Glutamatergic neuron (in vitro differentiated cells): Measurements from ENCODE around the gene UBC. TPM values are rescaled to one million over a fixed set of nuclear protein-coding genes. Genes with fewer than 3 reads are reported as not detected.

Experiments used
- DNase-seq: peaks from one replicate; pipeline ENCODE4 v3.0.0; 2022
- H3K27ac Mint-ChIP-seq: one replicate; pipeline ENCODE4 v1.8.0; 2020; ENCODE audit warnings: mild to moderate bottlenecking, mixed read lengths, inconsistent platforms; ENCODE audit not compliant: unreplicated experiment
- H3K27me3 Mint-ChIP-seq: one replicate; pipeline ENCODE4 v1.8.0; 2020; ENCODE audit warnings: mild to moderate bottlenecking, moderate library complexity, mixed read lengths, inconsistent platforms; ENCODE audit not compliant: unreplicated experiment
- H3K36me3 Mint-ChIP-seq: one replicate; pipeline ENCODE4 v1.8.0; 2020; ENCODE audit warnings: mild to moderate bottlenecking, mixed read lengths, inconsistent platforms; ENCODE audit not compliant: unreplicated experiment
- H3K4me1 Mint-ChIP-seq: one replicate; pipeline ENCODE4 v1.8.0; 2020; ENCODE audit warnings: mild to moderate bottlenecking, low read depth, mixed read lengths, inconsistent platforms; ENCODE audit not compliant: unreplicated experiment
- H3K4me3 Mint-ChIP-seq: one replicate; pipeline ENCODE4 v1.8.0; 2020; ENCODE audit warnings: mild to moderate bottlenecking, mixed read lengths, inconsistent platforms; ENCODE audit not compliant: unreplicated experiment
- H3K9me3 Mint-ChIP-seq: one replicate; pipeline ENCODE4 v1.8.0; 2020; ENCODE audit warnings: mild to moderate bottlenecking, moderate library complexity, mixed read lengths, inconsistent platforms; ENCODE audit not compliant: unreplicated experiment
- total RNA-seq: library from RNA; stranded (reverse); fragmentation: NEBNext Ultra II Directional; extraction: Animal tissue kit (Norgen Biotek cat#: 25700); gene quantifications from one replicate; pipeline ENCODE4 v1.2.1, GENCODE V29; 2021; ENCODE audit not compliant: unreplicated experiment
- TF ChIP-seq, protein P1 (sequence below): fragments of 200-600 bp; sonication (generic); IDR thresholded peaks from one replicate; pipeline ENCODE4 v1.5.0; 2021; ENCODE audit not compliant: partially characterized antibody, unreplicated experiment

UBC gene
- total RNA-seq, 1 donor from 2014 or later, result 966 TPM

DNA sequence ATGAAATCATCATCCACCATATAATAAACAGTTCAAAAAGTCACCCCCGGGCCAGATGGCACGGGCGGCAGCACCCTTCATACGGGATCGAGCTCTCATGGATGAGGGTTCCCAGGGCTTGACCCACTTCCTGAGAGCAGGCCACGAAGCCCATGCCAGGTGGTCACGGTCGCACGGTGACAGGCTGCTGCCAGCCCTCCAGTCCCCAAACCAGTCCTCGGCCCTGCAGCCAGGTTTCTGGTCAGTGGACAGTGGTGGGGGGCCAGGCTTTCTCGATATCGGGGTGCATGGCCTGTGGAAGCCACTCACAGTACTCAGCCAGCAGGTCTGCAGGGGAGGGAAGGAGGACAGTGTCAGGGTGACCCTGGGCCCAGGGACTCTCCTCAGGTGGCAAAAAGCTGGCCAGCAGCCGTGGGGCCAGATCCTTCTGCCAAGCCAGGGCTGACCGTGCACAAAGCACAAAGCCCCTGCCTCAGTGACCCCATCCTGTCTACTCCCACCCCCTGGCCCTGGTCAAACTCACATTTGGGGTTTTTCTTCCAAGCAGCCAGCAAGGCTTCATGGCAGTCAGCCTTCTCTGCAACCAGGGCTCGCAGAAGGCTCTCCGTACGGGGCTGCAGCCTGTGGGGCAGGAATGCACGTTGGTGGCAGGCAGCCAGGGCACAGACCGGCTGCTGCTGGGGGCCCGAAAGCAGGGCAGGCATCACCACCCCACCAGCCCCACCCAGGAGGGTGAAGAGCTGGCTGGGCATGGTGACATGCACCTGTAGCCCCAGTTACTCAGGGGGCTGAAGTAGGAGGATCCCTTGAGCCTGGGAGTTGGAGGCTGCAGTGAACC is 33.3 kb upstream of the UBC start:
- no peak overlapping the region for H3K27ac Mint-ChIP-seq
- peaks cover 4% of the 10 kb centered on the region for H3K9me3 Mint-ChIP-seq
- H3K27me3 Mint-ChIP-seq, result peaks cover 10% of the 10 kb centered on the region
- peaks cover 3% of the 10 kb centered on the region for H3K4me1 Mint-ChIP-seq
- TF ChIP-seq, protein P1, sequence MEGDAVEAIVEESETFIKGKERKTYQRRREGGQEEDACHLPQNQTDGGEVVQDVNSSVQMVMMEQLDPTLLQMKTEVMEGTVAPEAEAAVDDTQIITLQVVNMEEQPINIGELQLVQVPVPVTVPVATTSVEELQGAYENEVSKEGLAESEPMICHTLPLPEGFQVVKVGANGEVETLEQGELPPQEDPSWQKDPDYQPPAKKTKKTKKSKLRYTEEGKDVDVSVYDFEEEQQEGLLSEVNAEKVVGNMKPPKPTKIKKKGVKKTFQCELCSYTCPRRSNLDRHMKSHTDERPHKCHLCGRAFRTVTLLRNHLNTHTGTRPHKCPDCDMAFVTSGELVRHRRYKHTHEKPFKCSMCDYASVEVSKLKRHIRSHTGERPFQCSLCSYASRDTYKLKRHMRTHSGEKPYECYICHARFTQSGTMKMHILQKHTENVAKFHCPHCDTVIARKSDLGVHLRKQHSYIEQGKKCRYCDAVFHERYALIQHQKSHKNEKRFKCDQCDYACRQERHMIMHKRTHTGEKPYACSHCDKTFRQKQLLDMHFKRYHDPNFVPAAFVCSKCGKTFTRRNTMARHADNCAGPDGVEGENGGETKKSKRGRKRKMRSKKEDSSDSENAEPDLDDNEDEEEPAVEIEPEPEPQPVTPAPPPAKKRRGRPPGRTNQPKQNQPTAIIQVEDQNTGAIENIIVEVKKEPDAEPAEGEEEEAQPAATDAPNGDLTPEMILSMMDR, result no peak
- no peak overlapping the region for H3K4me3 Mint-ChIP-seq
- DNase-seq, result no peak
- H3K36me3 Mint-ChIP-seq, result no peaks in the 10 kb centered on the region

DNA sequence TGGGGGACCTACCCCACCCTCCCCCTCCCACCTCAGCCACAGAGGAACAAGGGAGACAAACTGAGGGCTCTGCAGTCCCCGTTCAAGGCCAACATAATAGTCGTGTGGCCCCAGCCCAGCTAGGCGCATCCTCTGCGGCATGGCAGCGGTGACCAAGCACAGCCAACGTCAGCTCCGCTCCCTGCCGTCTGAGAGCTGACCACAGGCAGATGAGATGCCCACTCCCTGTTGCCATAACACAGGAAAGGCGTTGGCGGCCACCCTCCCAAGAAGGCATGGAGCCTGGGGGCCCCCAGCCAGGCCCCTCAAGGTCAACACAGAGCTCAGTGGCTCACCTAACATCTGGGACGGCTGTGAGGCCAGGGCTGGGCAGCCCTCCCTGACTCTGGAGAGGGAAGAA is 32.6 kb upstream of the UBC start:
- DNase-seq, result no peak
- peaks cover 4% of the 10 kb centered on the region for H3K9me3 Mint-ChIP-seq
- TF ChIP-seq, protein P1, result no peak
- no peaks in the 10 kb centered on the region for H3K36me3 Mint-ChIP-seq
- H3K4me1 Mint-ChIP-seq, result peaks cover 3% of the 10 kb centered on the region
- H3K27ac Mint-ChIP-seq, result no peak overlapping the region
- H3K4me3 Mint-ChIP-seq, result no peak overlapping the region
- peaks cover 10% of the 10 kb centered on the region for H3K27me3 Mint-ChIP-seq

DNA sequence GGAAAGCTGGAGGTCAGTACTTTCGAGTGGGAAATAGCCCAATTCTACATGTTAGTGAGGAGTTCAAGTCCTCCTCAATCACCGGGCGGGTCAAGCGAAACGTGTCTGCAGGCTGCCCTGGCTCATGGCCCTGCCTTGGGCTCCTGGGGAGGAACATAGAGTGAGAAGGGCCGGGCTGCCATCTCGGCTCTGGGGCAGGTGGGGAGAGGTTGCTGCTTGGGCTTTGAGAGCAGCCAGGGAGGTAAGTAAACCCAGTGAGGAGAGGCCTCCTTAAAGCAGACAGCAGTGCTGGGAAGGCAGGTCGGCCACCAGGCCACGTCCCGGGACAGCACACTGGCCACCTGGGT is 32.0 kb upstream of the UBC start:
- no peak for DNase-seq
- Mint-ChIP-seq H3K9me3 (peaks cover 4% of the 10 kb centered on the region), H3K36me3 (no peaks in the 10 kb centered on the region), H3K27me3 (peaks cover 10% of the 10 kb centered on the region), H3K4me1 (peaks cover 3% of the 10 kb centered on the region), H3K27ac (no peak overlapping the region), H3K4me3 (no peak overlapping the region)
- TF ChIP-seq, protein P1, result no peak

DNA sequence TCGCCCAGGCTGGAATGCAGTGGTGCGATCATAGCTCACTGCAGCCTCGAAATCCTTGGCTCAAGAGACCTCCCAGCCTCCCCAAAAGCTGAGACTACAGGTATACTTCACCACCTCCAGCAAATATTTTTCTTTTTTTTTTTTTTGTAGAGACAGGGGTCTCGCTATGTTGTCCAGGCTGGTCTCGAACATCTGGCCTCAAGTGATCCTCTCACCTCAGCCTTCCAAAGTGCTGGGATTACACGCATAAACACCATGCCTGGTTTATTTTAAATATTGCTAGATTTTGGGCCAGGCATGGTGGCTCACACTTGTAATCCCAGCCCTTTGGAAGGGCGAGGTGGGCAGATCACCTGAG is 26.7 kb upstream of the UBC start:
- TF ChIP-seq, protein P1, result no peak
- peaks cover under 1% of the 10 kb centered on the region for H3K4me1 Mint-ChIP-seq
- no peak overlapping the region for H3K4me3 Mint-ChIP-seq
- DNase-seq, result no peak
- peaks cover 2% of the 10 kb centered on the region for H3K9me3 Mint-ChIP-seq
- no peaks in the 10 kb centered on the region for H3K36me3 Mint-ChIP-seq
- H3K27ac Mint-ChIP-seq, result no peak overlapping the region
- H3K27me3 Mint-ChIP-seq, result peaks cover 8% of the 10 kb centered on the region

DNA sequence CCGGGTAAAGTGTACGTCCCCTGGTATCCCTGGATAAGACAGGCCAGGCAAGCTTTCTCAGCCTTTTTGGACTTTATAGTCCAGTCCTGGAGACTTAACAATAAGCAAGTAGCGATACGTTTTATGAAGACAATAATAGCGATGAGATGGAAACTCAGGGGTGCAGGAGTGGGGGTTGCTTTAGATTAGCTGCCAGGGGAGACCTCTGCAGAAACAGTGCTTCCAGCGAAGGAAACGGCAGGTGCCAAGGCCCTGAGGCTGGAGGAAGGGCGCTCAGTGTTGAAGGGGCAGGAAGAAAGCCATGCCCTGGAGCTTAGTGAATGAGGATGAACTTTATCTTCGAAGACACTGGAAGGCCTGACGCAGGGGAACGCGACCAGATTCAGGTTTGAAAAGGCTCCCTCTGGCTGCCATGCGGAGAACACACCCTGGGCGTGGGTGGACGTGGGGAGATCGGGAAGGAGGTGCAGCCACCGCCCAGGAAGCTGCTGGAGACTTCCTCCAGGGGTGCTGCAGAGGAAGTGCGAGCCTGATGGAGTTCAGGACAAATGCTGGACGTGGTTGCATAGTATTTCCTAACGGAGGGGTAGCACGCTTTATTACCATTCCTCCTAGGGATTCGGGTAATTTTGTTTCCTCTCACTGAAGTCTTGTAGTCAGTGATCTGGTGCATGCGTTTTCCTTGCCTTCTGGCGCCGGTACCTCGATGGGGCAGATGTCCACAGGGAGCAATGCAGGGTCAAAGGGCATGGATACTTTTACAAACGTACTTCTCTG is 26.1 kb upstream of the UBC start:
- Mint-ChIP-seq H3K27ac (no peak overlapping the region), H3K27me3 (peaks cover 5% of the 10 kb centered on the region), H3K36me3 (no peaks in the 10 kb centered on the region), H3K9me3 (peaks cover 2% of the 10 kb centered on the region), H3K4me1 (peaks cover 1% of the 10 kb centered on the region), H3K4me3 (no peak overlapping the region)
- TF ChIP-seq, protein P1, result peak; percentile 76
- peak; percentile 89 for DNase-seq
